CD4-positive, alpha-beta T cell (primary cell): ENCODE data around the gene ZNF556. TPM values are rescaled to one million over a fixed set of nuclear protein-coding genes. Genes with fewer than 3 reads are reported as not detected.

ENCODE experiments used
- ATAC-seq: fragments of 200-7000 bp; cut with Tn5 transposase; one replicate; pipeline ENCODE4 v1.10.0; 2022; ENCODE audit warnings: mild to moderate bottlenecking; ENCODE audit not compliant: poor library complexity
- CTCF ChIA-PET: fragments of 350-600 bp; sonication (Branson Sonifier 250); formaldehyde crosslinking; loops from one replicate; lab custom pipeline; 2021; ENCODE audit warnings: antibody characterized with exemption, inconsistent platforms; lab: Charles Lee
- POLR2A ChIA-PET: fragments of 350-600 bp; sonication (Branson Sonifier 250); formaldehyde crosslinking; loops from one replicate; lab custom pipeline; 2021; ENCODE audit warnings: antibody characterized with exemption, inconsistent platforms; lab: Charles Lee
- DNase-seq, 14 experiments: peaks; one replicate each; pipeline ENCODE4 v3.0.0-alpha.2; 2013 to 2020; ENCODE audit warnings: mixed read lengths in 2 of 14
- H3K27ac ChIP-seq, 2 donors: one replicate each; pipeline versions ENCODE4 v1.5.1 to v1.7.0; 2013; ENCODE audit warnings: low read length in 2 of 2, low read depth in 1 of 2, mild to moderate bottlenecking in 1 of 2
- H3K27me3 ChIP-seq, 2 experiments: 1 replicate in 1 of 2; 2 replicates in 1 of 2; pipeline versions ENCODE4 v1.6.1 to v1.7.0; 2013; ENCODE audit warnings: low read length in 2 of 2, control low read depth in 1 of 2, mild to moderate bottlenecking in 1 of 2, moderate library complexity in 1 of 2; ENCODE audit not compliant: insufficient read depth in 2 of 2, control insufficient read depth in 1 of 2
- H3K36me3 ChIP-seq: one replicate; pipeline ENCODE4 v1.6.1; 2013; ENCODE audit warnings: low read length, control low read depth; ENCODE audit not compliant: insufficient read depth
- H3K4me1 ChIP-seq: one replicate; pipeline ENCODE4 v1.6.1; 2013; ENCODE audit warnings: low read length, control low read depth; ENCODE audit not compliant: insufficient read depth
- H3K4me3 ChIP-seq: one replicate; pipeline ENCODE4 v1.5.1; 2013; ENCODE audit warnings: mild to moderate bottlenecking, low read length, moderate library complexity
- H3K9me3 ChIP-seq, 2 experiments: 1 replicate in 1 of 2; 2 replicates in 1 of 2; pipeline versions ENCODE4 v1.6.1 to v1.7.0; 2013; ENCODE audit warnings: low read length in 2 of 2, mild to moderate bottlenecking in 2 of 2, control low read depth in 1 of 2, moderate library complexity in 1 of 2; ENCODE audit not compliant: control insufficient read depth in 1 of 2, insufficient read depth in 1 of 2
- H3K27ac Mint-ChIP-seq: one replicate; pipeline ENCODE4 v1.8.0; 2020; ENCODE audit warnings: mixed read lengths
- H3K27me3 Mint-ChIP-seq: one replicate; pipeline ENCODE4 v1.8.0; 2021; ENCODE audit warnings: mixed read lengths
- H3K36me3 Mint-ChIP-seq: one replicate; pipeline ENCODE4 v1.8.0; 2021; ENCODE audit warnings: low read depth, mixed read lengths
- H3K4me1 Mint-ChIP-seq: one replicate; pipeline ENCODE4 v1.8.0; 2021; ENCODE audit warnings: low read depth, mixed read lengths
- H3K4me3 Mint-ChIP-seq: one replicate; pipeline ENCODE4 v1.8.0; 2020; ENCODE audit warnings: mild to moderate bottlenecking, mixed read lengths
- H3K9me3 Mint-ChIP-seq: one replicate; pipeline ENCODE4 v1.8.0; 2020; ENCODE audit warnings: mixed read lengths
- intact Hi-C, 2 experiments: fragments of 100-400 bp; cut with DNase I in 1 of 2; cut with micrococcal nuclease in 1 of 2; formaldehyde crosslinking; loops; one replicate each; pipeline versions ENCODE4 v1.15.1 to v1.9.0; 2023 to 2025; cut with DNase I, micrococcal nuclease
- total RNA-seq, 174 experiments: library from RNA in 2 of 174; stranded (reverse) in 2 of 174; gene quantifications; one replicate each; pipeline ENCODE4 v1.2.3 and lab custom pipeline; 2021 to 2026
- TF ChIP-seq, protein P1 (sequence below): fragments of 200-600 bp; IDR thresholded peaks from one replicate; pipeline ENCODE4 v1.8.0; 2022; ENCODE audit warnings: antibody characterized with exemption, mild to moderate bottlenecking

The ZNF556 gene
- total RNA-seq, 2 experiments from 2014 or later, result not detected

- H3K4me1 ChIP-seq, result peaks cover 21% of the 10 kb centered on the region
- intact Hi-C loops, result loop anchor here (1.0 to 5.0 kb wide), 4 partner anchors 14 to 60 kb away; partner anchors contain the start of genes THOP1 (in 1 of the 2) and ZNF57 (in 1 of the 2)
- H3K27me3 ChIP-seq, result no peaks in the 10 kb centered on the region
- ChIA-PET POLR2A (interaction anchor here (1.0 to 2.3 kb wide), 11 partner anchors 9 to 59 kb away, joined by 3 to 12 read pairs (median 6); partner anchors contain the start of genes SGTA, THOP1, ZNF554 and ZNF556), CTCF (interaction anchor here (1.0 to 2.1 kb wide), 9 partner anchors 8 to 109 kb away, joined by 3 to 11 read pairs (median 4); partner anchors contain the start of genes SGTA and ZNF554)
- H3K4me3 Mint-ChIP-seq, result peak overlapping the region; percentile 83
- DNase-seq (peak in 2 of 14 experiments; percentile 5 to 23), ATAC-seq (no peak)
- peak overlapping the region; percentile 53 for H3K4me3 ChIP-seq
- no peaks in the 10 kb centered on the region for H3K36me3 ChIP-seq
- H3K27ac Mint-ChIP-seq, result no peak overlapping the region
- no peaks in the 10 kb centered on the region for H3K9me3 Mint-ChIP-seq
- peaks cover 45% of the 10 kb centered on the region for H3K36me3 Mint-ChIP-seq
- H3K27ac ChIP-seq, result no peak overlapping the region
- H3K4me1 Mint-ChIP-seq, result peaks cover 25% of the 10 kb centered on the region
- H3K9me3 ChIP-seq, result peaks cover 5 to 32% of the 10 kb centered on the region in 2 experiments
- no peaks in the 10 kb centered on the region for H3K27me3 Mint-ChIP-seq
- TF ChIP-seq, protein P1, sequence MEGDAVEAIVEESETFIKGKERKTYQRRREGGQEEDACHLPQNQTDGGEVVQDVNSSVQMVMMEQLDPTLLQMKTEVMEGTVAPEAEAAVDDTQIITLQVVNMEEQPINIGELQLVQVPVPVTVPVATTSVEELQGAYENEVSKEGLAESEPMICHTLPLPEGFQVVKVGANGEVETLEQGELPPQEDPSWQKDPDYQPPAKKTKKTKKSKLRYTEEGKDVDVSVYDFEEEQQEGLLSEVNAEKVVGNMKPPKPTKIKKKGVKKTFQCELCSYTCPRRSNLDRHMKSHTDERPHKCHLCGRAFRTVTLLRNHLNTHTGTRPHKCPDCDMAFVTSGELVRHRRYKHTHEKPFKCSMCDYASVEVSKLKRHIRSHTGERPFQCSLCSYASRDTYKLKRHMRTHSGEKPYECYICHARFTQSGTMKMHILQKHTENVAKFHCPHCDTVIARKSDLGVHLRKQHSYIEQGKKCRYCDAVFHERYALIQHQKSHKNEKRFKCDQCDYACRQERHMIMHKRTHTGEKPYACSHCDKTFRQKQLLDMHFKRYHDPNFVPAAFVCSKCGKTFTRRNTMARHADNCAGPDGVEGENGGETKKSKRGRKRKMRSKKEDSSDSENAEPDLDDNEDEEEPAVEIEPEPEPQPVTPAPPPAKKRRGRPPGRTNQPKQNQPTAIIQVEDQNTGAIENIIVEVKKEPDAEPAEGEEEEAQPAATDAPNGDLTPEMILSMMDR, result no peak
These were observed 25.1 kb upstream of the ZNF556 start for GRCh38 chr19:2841855-2842574.

DNA sequence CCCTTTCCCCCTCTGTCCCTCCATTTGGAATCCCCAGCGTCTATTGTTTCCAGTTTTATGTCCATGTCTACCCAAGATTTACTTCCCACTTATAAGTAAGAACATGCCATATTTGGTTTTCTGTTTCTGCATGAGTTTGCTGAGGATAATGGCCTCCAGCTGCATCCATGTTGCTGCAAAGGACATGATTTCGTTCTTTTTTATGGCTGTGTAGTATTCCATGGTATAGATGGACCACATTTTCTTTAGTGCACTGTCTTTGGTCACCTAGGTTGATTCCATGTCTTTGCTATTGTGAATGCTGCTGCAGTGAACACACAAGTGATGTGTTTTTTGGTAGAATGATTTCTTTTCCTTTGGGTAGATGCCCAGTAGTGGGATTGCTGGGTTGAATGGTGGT is 22.0 kb upstream of the ZNF556 start:
- intact Hi-C loops, result no loop called here
- no peak for ATAC-seq
- CTCF ChIA-PET, result no interaction called here

GRCh38 chr19:2846180-2846894 is 20.8 kb upstream of the ZNF556 start:
- CTCF ChIA-PET, result no interaction called here

More for the DNA sequence above, 22.0 kb upstream of the ZNF556 start:
- TF ChIP-seq, protein P1, result no peak
- H3K27me3 ChIP-seq, result no peaks in the 10 kb centered on the region
- Mint-ChIP-seq H3K4me3 (no peak overlapping the region), H3K27me3 (no peaks in the 10 kb centered on the region), H3K4me1 (peaks cover 30% of the 10 kb centered on the region), H3K36me3 (peaks cover 61% of the 10 kb centered on the region), H3K27ac (no peak overlapping the region), H3K9me3 (no peaks in the 10 kb centered on the region)
- POLR2A ChIA-PET, result no interaction called here
- H3K4me1 ChIP-seq, result peaks cover 26% of the 10 kb centered on the region
- DNase-seq, result no peak
- no peak overlapping the region for H3K4me3 ChIP-seq
- H3K27ac ChIP-seq, result no peak overlapping the region
- no peaks in the 10 kb centered on the region for H3K36me3 ChIP-seq
- H3K9me3 ChIP-seq, result peaks cover 1 to 13% of the 10 kb centered on the region in 2 experiments

More at GRCh38 chr19:2846180-2846894, 20.8 kb upstream of the ZNF556 start:
- peaks cover 25% of the 10 kb centered on the region for H3K4me1 ChIP-seq
- H3K4me1 Mint-ChIP-seq, result peaks cover 32% of the 10 kb centered on the region
- H3K4me3 Mint-ChIP-seq, result no peak overlapping the region
- peaks cover 67% of the 10 kb centered on the region for H3K36me3 Mint-ChIP-seq
- H3K27me3 ChIP-seq, result no peaks in the 10 kb centered on the region
- peaks cover 7% of the 10 kb centered on the region for H3K36me3 ChIP-seq
- intact Hi-C loops, result no loop called here
- ATAC-seq (no peak), DNase-seq (no peak)
- TF ChIP-seq, protein P1, result no peak
- POLR2A ChIA-PET, result no interaction called here
- no peak overlapping the region for H3K27ac Mint-ChIP-seq
- no peaks in the 10 kb centered on the region for H3K9me3 Mint-ChIP-seq
- H3K4me3 ChIP-seq, result no peak overlapping the region
- H3K27ac ChIP-seq, result no peak overlapping the region
- peaks cover 9 to 13% of the 10 kb centered on the region in 2 experiments for H3K9me3 ChIP-seq
- no peaks in the 10 kb centered on the region for H3K27me3 Mint-ChIP-seq
